Measurements from ENCODE around the gene MRGPRD. TPM values are rescaled to one million over a fixed set of nuclear protein-coding genes. Genes with fewer than 3 reads are reported as not detected.

Gene MRGPRD
- total and polyA plus RNA-seq, 9 donors: not detected

GRCh38 chr11:68988491-68988890 lies 7.7 kb upstream of the MRGPRD start:
- Histone ChIP-seq H3K36me3 (no peaks in the 10 kb centered on the region), H3K4me1 (ENCODE audit: insufficient read depth) (no peaks in the 10 kb centered on the region), H3K27ac (no peak overlapping the region), H3K9me3 (no peaks in the 10 kb centered on the region), H3K27me3 (peaks cover 2% of the 10 kb centered on the region), H3K4me3 (no peak overlapping the region)
- DNase-seq: no peak
- intact Hi-C loops (cut with DNase I): no loop called here
- TF ChIP-seq CTCF (IDR thresholded peaks at IDR 0.05): no peak
- no peak for TF ChIP-seq EP300 (IDR thresholded peaks at IDR 0.05)
- TF ChIP-seq POLR2A (IDR thresholded peaks at IDR 0.05): no peak

GRCh38 chr11:68987211-68987610 lies 6.4 kb upstream of the MRGPRD start:
- Histone ChIP-seq H3K27ac (no peak overlapping the region), H3K27me3 (peaks cover 2% of the 10 kb centered on the region), H3K4me1 (ENCODE audit: insufficient read depth) (no peaks in the 10 kb centered on the region), H3K4me3 (no peak overlapping the region), H3K9me3 (no peaks in the 10 kb centered on the region), H3K36me3 (no peaks in the 10 kb centered on the region)
- TF ChIP-seq EP300 (IDR thresholded peaks at IDR 0.05): no peak
- TF ChIP-seq CTCF (IDR thresholded peaks at IDR 0.05): no peak
- TF ChIP-seq POLR2A (IDR thresholded peaks at IDR 0.05): no peak
- no peak for DNase-seq
- intact Hi-C loops (cut with DNase I): no loop called here

- TF ChIP-seq CTCF (IDR thresholded peaks at IDR 0.05) (no peak), POLR2A (IDR thresholded peaks at IDR 0.05) (no peak), EP300 (IDR thresholded peaks at IDR 0.05) (no peak)
- Histone ChIP-seq H3K27me3 (peaks cover under 1% of the 10 kb centered on the region), H3K36me3 (no peaks in the 10 kb centered on the region), H3K9me3 (no peaks in the 10 kb centered on the region), H3K27ac (no peak overlapping the region), H3K4me3 (no peak overlapping the region), H3K4me1 (ENCODE audit: insufficient read depth) (no peaks in the 10 kb centered on the region)
- 63 to 72% (median 65%) methylated on average over 6 of the region's 6 CpGs for WGBS, 3 donors
- intact Hi-C loops (cut with DNase I): no loop called here
- no peak for DNase-seq
These were observed 3.0 kb upstream of the MRGPRD start for GRCh38 chr11:68983801-68984200.

GRCh38 chr11:68982134-68982533 lies 1.3 kb upstream of the MRGPRD start:
- TF ChIP-seq EP300 (IDR thresholded peaks at IDR 0.05): no peak
- no peak for TF ChIP-seq CTCF (IDR thresholded peaks at IDR 0.05)
- no peak for TF ChIP-seq POLR2A (IDR thresholded peaks at IDR 0.05)
- intact Hi-C loops (cut with DNase I): no loop called here

More at GRCh38 chr11:68982134-68982533, 1.3 kb upstream of the MRGPRD start:
- Histone ChIP-seq H3K9me3 (no peaks in the 10 kb centered on the region), H3K4me1 (ENCODE audit: insufficient read depth) (no peaks in the 10 kb centered on the region), H3K27me3 (no peaks in the 10 kb centered on the region), H3K36me3 (no peaks in the 10 kb centered on the region), H3K4me3 (no peak overlapping the region), H3K27ac (no peak overlapping the region)
- no peak for DNase-seq
- WGBS, 3 donors: 91 to 96% (median 92%) methylated on average over 2 of the region's 2 CpGs
